HepG2 (cell line): ENCODE results near the gene UTS2R. TPM values are rescaled to one million over a fixed set of nuclear protein-coding genes. Genes with fewer than 3 reads are reported as not detected.

Experiments
- AGO1 ChIP-seq: fragments of 200-400 bp; formaldehyde crosslinking; IDR thresholded peaks from 2 replicates; pipeline ENCODE4 v1.6.1; 2017; ENCODE audit warnings: mild to moderate bottlenecking, low read depth, low read length, moderate library complexity; ENCODE audit not compliant: poor library complexity, severe bottlenecking
- BCLAF1 ChIP-seq: fragments of 450-650 bp; IDR thresholded peaks from 2 replicates; pipeline ENCODE4 v1.6.1; 2017; ENCODE audit warnings: mild to moderate bottlenecking
- CEBPG ChIP-seq: IDR thresholded peaks from 2 replicates; pipeline ENCODE4 v1.6.1; 2016
- HOXA7 ChIP-seq: sonication (generic); formaldehyde crosslinking; IDR thresholded peaks from 2 replicates; pipeline ENCODE4 v1.8.1; 2022; ENCODE audit warnings: mild to moderate bottlenecking, missing genetic modification reagents, moderate library complexity
- IKZF4 ChIP-seq: sonication (generic); formaldehyde crosslinking; IDR thresholded peaks from 2 replicates; pipeline ENCODE4 v1.5.1; 2020; ENCODE audit warnings: borderline replicate concordance, mild to moderate bottlenecking, low read depth, missing genetic modification reagents; ENCODE audit errors: not compliant biosample characterization
- KMT2A ChIP-seq: sonication (generic); formaldehyde crosslinking; IDR thresholded peaks from 2 replicates; pipeline ENCODE4 v1.4.0; 2020; ENCODE audit warnings: missing genetic modification reagents
- MEIS2 ChIP-seq: sonication (generic); formaldehyde crosslinking; IDR thresholded peaks from 2 replicates; pipeline ENCODE4 v1.9.0; 2021; ENCODE audit warnings: mild to moderate bottlenecking, missing genetic modification reagents
- MIXL1 ChIP-seq: IDR thresholded peaks from 2 replicates; pipeline ENCODE4 v1.6.1; 2016
- NFE2 ChIP-seq: sonication (generic); formaldehyde crosslinking; IDR thresholded peaks from 2 replicates; pipeline ENCODE4 v1.4.0; 2020; ENCODE audit warnings: missing genetic modification reagents
- NKX3-1 ChIP-seq: sonication (generic); formaldehyde crosslinking; IDR thresholded peaks from 2 replicates; pipeline ENCODE4 v1.5.0; 2020; ENCODE audit warnings: missing genetic modification reagents
- ZBTB39 ChIP-seq: sonication (generic); formaldehyde crosslinking; IDR thresholded peaks from 2 replicates; pipeline ENCODE4 v1.5.0; 2020; ENCODE audit warnings: missing genetic modification reagents
- ZFP82 ChIP-seq: sonication (generic); formaldehyde crosslinking; IDR thresholded peaks from 2 replicates; pipeline ENCODE4 v1.5.1; 2020; ENCODE audit warnings: mild to moderate bottlenecking, missing genetic modification reagents, borderline replicate concordance
- ZFX ChIP-seq: sonication (generic); formaldehyde crosslinking; IDR thresholded peaks from 2 replicates; pipeline ENCODE4 v1.4.0; 2020; ENCODE audit warnings: mild to moderate bottlenecking, low read depth, missing genetic modification reagents, moderate library complexity
- ZNF101 ChIP-seq: sonication (generic); formaldehyde crosslinking; IDR thresholded peaks from 2 replicates; pipeline ENCODE4 v1.4.0; 2020; ENCODE audit warnings: mild to moderate bottlenecking, low read depth, missing genetic modification reagents, borderline replicate concordance
- ZNF280D ChIP-seq: sonication (generic); formaldehyde crosslinking; IDR thresholded peaks from 2 replicates; pipeline ENCODE4 v1.5.1; 2020; ENCODE audit warnings: mild to moderate bottlenecking, missing genetic modification reagents
- ZNF331 ChIP-seq: sonication (generic); formaldehyde crosslinking; IDR thresholded peaks from 2 replicates; pipeline ENCODE4 v1.4.0; 2020; ENCODE audit warnings: missing genetic modification reagents
- ZNF501 ChIP-seq: sonication (generic); formaldehyde crosslinking; IDR thresholded peaks from 2 replicates; pipeline ENCODE4 v1.5.1; 2020; ENCODE audit warnings: mild to moderate bottlenecking, moderate library complexity, missing genetic modification reagents
- ZNF775 ChIP-seq: sonication (generic); formaldehyde crosslinking; IDR thresholded peaks from 2 replicates; pipeline ENCODE4 v1.4.0; 2020; ENCODE audit warnings: missing genetic modification reagents, mild to moderate bottlenecking, moderate library complexity, borderline replicate concordance
- ZNF790 ChIP-seq: sonication (generic); formaldehyde crosslinking; IDR thresholded peaks from 2 replicates; pipeline ENCODE4 v1.8.0; 2022; ENCODE audit warnings: missing genetic modification reagents, mild to moderate bottlenecking, borderline replicate concordance
- ZSCAN12 ChIP-seq: sonication (generic); formaldehyde crosslinking; IDR thresholded peaks from 2 replicates; pipeline ENCODE4 v1.9.0; 2021; ENCODE audit warnings: mild to moderate bottlenecking, missing genetic modification reagents
- polyA plus RNA-seq, 8 experiments: library from polyadenylated mRNA; depleted of rRNA in 3 of 8; stranded (reverse) in 7 of 8; unstranded in 1 of 8; fragments of >200 nt; fragmentation: Illumina TruSeq in 4 of 8; extraction: Trizol in 4 of 8; gene quantifications; 2 replicates each; pipeline versions ENCODE4 v1.2.1 to v1.2.3, GENCODE V29; 2011 to 2016; ENCODE audit warnings: low read depth in 4 of 8, missing spikeins in 1 of 8, mixed read lengths in 1 of 8; ENCODE audit not compliant: insufficient read depth in 1 of 8
- total RNA-seq, 5 experiments: library from RNA; depleted of rRNA; stranded (reverse); fragments of >200 nt; fragmentation: Illumina TruSeq; extraction: Trizol; gene quantifications; 2 replicates each; pipeline ENCODE4 v1.2.3, GENCODE V29; 2016; ENCODE audit warnings: low read depth in 1 of 5

The UTS2R gene
- total and polyA plus RNA-seq, 2 of the 13 experiments (the other 11 are each of a cell fraction or from before 2014, with no cell fraction given): 0.13 to 0.15 TPM

- TF ChIP-seq ZNF280D (CRISPR knock-in tag): peak; percentile 79; the same call in 1 of the 2 replicates
- no peak for TF ChIP-seq HOXA7 (CRISPR knock-in tag)
- no peak for TF ChIP-seq ZFP82 (CRISPR knock-in tag)
- TF ChIP-seq ZSCAN12 (CRISPR knock-in tag): no peak
- TF ChIP-seq NFE2 (CRISPR knock-in tag): no peak
- peak; percentile 55 for TF ChIP-seq KMT2A (CRISPR knock-in tag)
- no peak for TF ChIP-seq MIXL1
- TF ChIP-seq IKZF4 (CRISPR knock-in tag): peak; percentile 56
- peak; percentile 48; the same call in 1 of the 2 replicates for TF ChIP-seq ZNF790 (CRISPR knock-in tag)
- TF ChIP-seq ZNF501 (CRISPR knock-in tag): peak; percentile 87
- TF ChIP-seq ZNF331 (CRISPR knock-in tag): peak; percentile 74; the same call in 1 of the 2 replicates
- TF ChIP-seq ZBTB39 (CRISPR knock-in tag): 0 out of 2 replicates have a peak, but pooled peaks have one; percentile 69
- no peak for TF ChIP-seq BCLAF1
- no peak for TF ChIP-seq ZNF101 (CRISPR knock-in tag)
- TF ChIP-seq NKX3-1 (CRISPR knock-in tag): no peak
- peak; percentile 75; the same call in 1 of the 2 replicates for TF ChIP-seq MEIS2 (CRISPR knock-in tag)
- TF ChIP-seq ZFX (CRISPR knock-in tag): peak; percentile 91
- peak; percentile 91; the same call in 1 of the 2 replicates for TF ChIP-seq ZNF775
- no peak for TF ChIP-seq CEBPG
- peak; percentile 71 for TF ChIP-seq AGO1
These were observed 46.0 kb upstream of the UTS2R start (continued) for GRCh38 chr17:82325286-82326180.
